Heart right ventricle (tissue), 16 donors: ENCODE data around the gene HOXD9. TPM values are rescaled to one million over a fixed set of nuclear protein-coding genes. Genes with fewer than 3 reads are reported as not detected.

ENCODE experiments used
- ATAC-seq, 8 donors: fragments of 200-7000 bp; cut with Tn5 transposase; one replicate each; pipeline ENCODE4 v1.9.1; 2020; ENCODE audit warnings: mild to moderate bottlenecking in 8 of 8, moderate library complexity in 8 of 8, moderate number of reproducible peaks in 1 of 8
- DNase-seq, 2 donors: peaks; one replicate each; pipeline ENCODE4 v3.0.0-alpha.2; 2020
- H3K27ac ChIP-seq, 10 donors: fragments of 200-600 bp; sonication (generic) in 2 of 10; one replicate each; pipeline versions ENCODE4 v1.5.0 to v1.8.0; 2020 to 2022; ENCODE audit warnings: mild to moderate bottlenecking in 3 of 10
- H3K27me3 ChIP-seq, 7 donors: fragments of 200-600 bp; one replicate each; pipeline ENCODE4 v1.8.0; 2021 to 2022; ENCODE audit warnings: mild to moderate bottlenecking in 2 of 7
- H3K36me3 ChIP-seq, 9 donors: fragments of 200-600 bp; sonication (generic) in 1 of 9; one replicate each; pipeline versions ENCODE4 v1.5.0 to v1.8.0; 2020 to 2022; ENCODE audit warnings: mild to moderate bottlenecking in 2 of 9
- H3K4me1 ChIP-seq, 9 donors: fragments of 200-600 bp; sonication (generic) in 1 of 9; one replicate each; pipeline versions ENCODE4 v1.5.0 to v1.8.0; 2020 to 2022; ENCODE audit warnings: mild to moderate bottlenecking in 4 of 9
- H3K4me3 ChIP-seq, 10 donors: fragments of 200-600 bp; sonication (generic) in 2 of 10; one replicate each; pipeline versions ENCODE4 v1.5.0 to v1.8.0; 2020 to 2022; ENCODE audit warnings: mild to moderate bottlenecking in 7 of 10, moderate library complexity in 2 of 10
- H3K9me3 ChIP-seq, 11 donors: fragments of 200-600 bp in 10 of 11; sonication (generic) in 2 of 11; one replicate each; pipeline versions ENCODE4 v1.5.0 to v1.8.0; 2013 to 2022; ENCODE audit warnings: mild to moderate bottlenecking in 2 of 11, control low read depth in 1 of 11, moderate library complexity in 1 of 11
- WGBS, 2 donors: extraction: QIAGEN DNeasy Blood & Tissue Kit; methylation state at CpG; one replicate each; pipeline ENCODE4 v1.1.7; 2013; ENCODE audit warnings: inconsistent platforms in 1 of 2; 5-methylcytosine and 5-hydroxymethylcytosine counted together
- intact Hi-C, 10 donors: fragments of 100-400 bp; cut with DNase I; formaldehyde crosslinking; loops; one replicate each; pipeline versions ENCODE4 v1.11.1 to v1.14.2; 2022
- polyA plus RNA-seq, 2 donors: library from polyadenylated mRNA; stranded (reverse); fragments of 200-250 nt; gene quantifications; one replicate each; pipeline ENCODE4 v1.2.3, GENCODE V29; 2013
- total RNA-seq, 10 donors: library from RNA; stranded (reverse); fragmentation: NEBNext Ultra II Directional in 3 of 10; extraction: Animal tissue kit (Norgen Biotek cat#: 25700) in 3 of 10; gene quantifications; one replicate each; pipeline versions ENCODE4 v1.2.1 to v1.2.4, GENCODE V29; 2021 to 2023
- TF ChIP-seq, protein P1 (sequence below), 9 donors: fragments of 200-600 bp; sonication (generic) in 2 of 9; IDR thresholded peaks; one replicate each; pipeline versions ENCODE4 v1.5.0 to v1.8.0; 2021 to 2022; ENCODE audit warnings: antibody characterized with exemption in 9 of 9, mild to moderate bottlenecking in 5 of 9, moderate library complexity in 1 of 9
- donor health status: Arrhythmogenic right ventricular cardiomyopathy.
- donor health status: ischemic (EF 13 %, LVEDD 7.1; RV severe dilation, severe dysfunction).
- donor health status: healthy with polysubstance abuse.
- donor health status: DM: no; HTN: yes; CAD: no.
- donor health status: DM: no; HTN: no; CAD: no.
- donor health status: ischemic (EF 25% LVEDD 6.9; RV normal size, moderate dysfunction).
- donor health status: ischemic (EF 25% LVEDD 5.7; RV mildly dilated, moderate dysfunction).
- donor health status: healthy.
- donor health status: DM: yes; HTN: yes; CAD: no.
- donor health status: Ischemic cardiomyopathy.
- donor health status: ischemic (EF 35%, LVEDD 5.7; RV mildly dilated, moderate dysfunction).
- donor health status: nonischemic (EF 11% LVEDD 7.7; RV severe dilation, severe dysfunction).
- donor health status: DM: yes; HTN: yes; CAD: no.
- donor health status: PGD.
- donor health status: ischemic (EF 29% LVEDD 5.4; RV normal size, mild dysfunction).
- donor health status: nonischemic (EF 23%, LVEDD 6.1; RV moderate dilation, normal function).

HOXD9 gene
- total and polyA plus RNA-seq, 12 donors, result 0.15 to 0.29 (median 0.22) TPM; not detected in 8

DNA sequence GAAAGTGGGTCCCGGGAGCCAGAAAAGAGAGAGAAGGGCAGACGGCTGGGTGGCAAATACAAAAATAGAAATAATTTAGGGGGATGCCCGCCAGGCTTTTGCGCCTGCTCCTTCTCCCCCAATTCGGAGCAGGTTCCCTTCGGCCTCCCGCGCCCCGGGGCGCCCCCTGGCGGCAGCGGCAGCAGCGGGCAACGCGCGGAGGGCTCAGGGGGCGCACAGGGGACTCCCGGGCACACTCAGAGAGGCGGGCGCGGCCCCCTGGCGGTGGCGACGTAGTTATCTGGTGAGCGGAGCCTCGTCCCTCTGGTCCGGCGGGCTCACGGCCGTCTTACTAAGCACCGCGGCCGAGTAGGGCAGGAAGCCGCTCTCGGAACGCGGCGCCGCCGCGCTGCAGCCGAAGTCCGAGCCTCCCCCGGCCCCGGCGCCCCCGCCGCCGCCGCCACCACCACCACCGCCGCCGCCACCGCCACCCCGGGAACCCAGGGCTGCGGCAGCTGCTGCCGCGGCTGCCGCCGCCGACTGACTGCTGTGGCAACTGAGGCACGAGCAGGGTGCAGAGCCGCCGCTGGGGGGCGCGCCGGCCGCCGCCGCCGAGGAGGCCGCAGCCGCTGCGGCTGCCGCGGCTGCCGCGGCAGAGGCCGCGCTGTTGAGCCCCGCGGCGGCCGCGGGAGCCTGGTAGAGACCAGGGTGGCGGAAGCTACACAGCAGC lies 42.5 kb upstream of the HOXD9 start:
- peaks cover 0 to 50% (median 12%) of the 10 kb centered on the region in 9 donors for H3K4me1 ChIP-seq
- H3K36me3 ChIP-seq, result peaks cover 0 to 3% (median 0%) of the 10 kb centered on the region in 9 donors
- H3K27me3 ChIP-seq, result peaks cover 72 to 100% (median 98%) of the 10 kb centered on the region in 7 donors
- H3K4me3 ChIP-seq, result peak overlapping the region in 4 of 10 donors; percentile 8 to 31 (median 23)
- intact Hi-C loops, result loop anchor here in 2 of 10 donors (2.0 to 5.0 kb wide), 2 partner anchors 389 to 398 kb away; no protein-coding TSS in a partner anchor
- no peak overlapping the region for H3K27ac ChIP-seq
- WGBS, 2 donors, result 1 to 3% methylated on average over 73 to 83 of the region's 86 CpGs
- H3K9me3 ChIP-seq, result peaks cover 0 to 11% (median 0%) of the 10 kb centered on the region in 11 donors
- ATAC-seq, result peak in 6 of 8 donors; percentile 33 to 80 (median 61)
- peak in 1 of 2 donors; percentile 47 for DNase-seq
- TF ChIP-seq, protein P1, sequence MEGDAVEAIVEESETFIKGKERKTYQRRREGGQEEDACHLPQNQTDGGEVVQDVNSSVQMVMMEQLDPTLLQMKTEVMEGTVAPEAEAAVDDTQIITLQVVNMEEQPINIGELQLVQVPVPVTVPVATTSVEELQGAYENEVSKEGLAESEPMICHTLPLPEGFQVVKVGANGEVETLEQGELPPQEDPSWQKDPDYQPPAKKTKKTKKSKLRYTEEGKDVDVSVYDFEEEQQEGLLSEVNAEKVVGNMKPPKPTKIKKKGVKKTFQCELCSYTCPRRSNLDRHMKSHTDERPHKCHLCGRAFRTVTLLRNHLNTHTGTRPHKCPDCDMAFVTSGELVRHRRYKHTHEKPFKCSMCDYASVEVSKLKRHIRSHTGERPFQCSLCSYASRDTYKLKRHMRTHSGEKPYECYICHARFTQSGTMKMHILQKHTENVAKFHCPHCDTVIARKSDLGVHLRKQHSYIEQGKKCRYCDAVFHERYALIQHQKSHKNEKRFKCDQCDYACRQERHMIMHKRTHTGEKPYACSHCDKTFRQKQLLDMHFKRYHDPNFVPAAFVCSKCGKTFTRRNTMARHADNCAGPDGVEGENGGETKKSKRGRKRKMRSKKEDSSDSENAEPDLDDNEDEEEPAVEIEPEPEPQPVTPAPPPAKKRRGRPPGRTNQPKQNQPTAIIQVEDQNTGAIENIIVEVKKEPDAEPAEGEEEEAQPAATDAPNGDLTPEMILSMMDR (IDR thresholded peaks at IDR 0.05), result peak; percentile 25 to 75 (median 70)

DNA sequence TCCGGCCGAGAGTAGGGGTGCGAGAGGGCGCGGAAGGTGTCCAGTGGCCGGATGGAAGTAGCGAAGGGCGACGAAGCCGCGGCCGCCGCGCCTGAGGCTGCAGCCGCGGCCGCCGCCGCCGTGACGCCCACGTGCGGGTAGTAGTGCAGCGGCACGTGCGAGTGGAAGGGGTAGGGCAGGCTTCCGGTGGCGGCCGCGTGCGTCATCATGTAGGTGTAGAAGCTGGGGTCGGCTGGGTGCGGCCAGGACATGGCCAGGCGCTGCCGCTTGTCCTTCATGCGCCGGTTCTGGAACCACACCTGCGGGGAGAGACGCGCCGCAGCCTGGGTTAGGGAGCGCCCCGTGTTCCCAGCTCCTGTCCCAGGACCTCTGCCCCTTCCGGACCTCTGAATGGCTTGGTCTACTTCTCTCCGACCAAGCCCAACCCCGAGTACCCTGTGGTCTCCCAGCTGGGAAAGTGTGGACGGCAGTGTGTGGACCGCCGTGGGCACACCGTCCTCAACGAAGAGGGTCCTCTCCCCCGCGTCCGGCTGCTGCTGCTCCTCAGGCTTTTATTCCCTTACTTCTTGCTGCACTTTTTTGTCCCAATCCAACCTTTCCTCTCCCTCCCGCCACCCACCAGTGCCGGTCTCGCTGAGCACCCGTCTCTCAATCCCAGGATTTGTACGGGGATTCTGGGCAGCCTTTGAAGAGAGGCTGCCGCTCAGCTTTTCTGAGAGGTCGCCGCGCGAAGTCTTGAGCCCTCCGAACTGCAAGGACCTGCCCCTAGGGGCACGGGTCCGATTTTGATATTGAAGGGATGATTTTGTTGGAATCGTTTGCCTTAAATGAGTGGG lies 41.8 kb upstream of the HOXD9 start:
- ATAC-seq (peak in 1 of 8 donors; percentile 49), DNase-seq (no peak)
- Histone ChIP-seq H3K4me3 (peak overlapping the region in 3 of 10 donors; percentile 7 to 31 (median 27)), H3K9me3 (peaks cover 0 to 11% (median 0%) of the 10 kb centered on the region in 11 donors), H3K27ac (no peak overlapping the region), H3K27me3 (peaks cover 79 to 100% (median 98%) of the 10 kb centered on the region in 7 donors), H3K4me1 (peaks cover 0 to 58% (median 19%) of the 10 kb centered on the region in 9 donors), H3K36me3 (peaks cover 0 to 3% (median 0%) of the 10 kb centered on the region in 9 donors)
- 4 to 6% methylated on average over 62 to 68 of the region's 68 CpGs for WGBS, 2 donors
- TF ChIP-seq, protein P1 (IDR thresholded peaks at IDR 0.05), result no peak
- intact Hi-C loops, result loop anchor here in 1 of 10 donors (5.0 kb wide), 1 partner anchor 398 kb away; no protein-coding TSS in a partner anchor

DNA sequence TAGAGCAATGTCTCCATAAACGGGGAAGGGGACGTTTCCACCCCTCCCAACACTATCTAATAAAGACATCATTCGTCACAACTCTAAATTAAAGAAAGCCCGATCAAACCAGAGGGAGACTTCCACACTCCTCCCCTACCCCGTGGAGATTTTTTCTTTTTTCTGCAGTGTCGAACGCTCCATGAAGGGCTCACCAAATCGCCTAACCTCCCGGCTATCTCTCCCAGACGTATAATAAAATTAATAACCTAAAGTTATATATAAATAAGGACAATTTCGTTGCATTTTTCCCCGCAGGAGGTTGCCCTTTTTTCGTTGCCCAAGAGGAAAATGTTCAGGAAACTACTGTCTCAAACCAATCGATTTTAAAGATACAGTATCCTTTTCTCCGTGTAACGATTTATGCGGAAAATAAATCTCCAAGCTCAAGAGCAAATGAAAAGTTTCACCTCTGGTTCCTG lies 41.1 kb upstream of the HOXD9 start:
- TF ChIP-seq, protein P1 (IDR thresholded peaks at IDR 0.05), result no peak
- Histone ChIP-seq H3K36me3 (peaks cover 0 to 3% (median 0%) of the 10 kb centered on the region in 9 donors), H3K27me3 (peaks cover 82 to 100% (median 98%) of the 10 kb centered on the region in 7 donors), H3K4me1 (peaks cover 0 to 64% (median 22%) of the 10 kb centered on the region in 9 donors), H3K9me3 (peaks cover 0 to 11% (median 0%) of the 10 kb centered on the region in 11 donors), H3K4me3 (peak overlapping the region in 1 of 10 donors; percentile 7), H3K27ac (no peak overlapping the region)
- intact Hi-C loops, result loop anchor here in 1 of 10 donors (5.0 kb wide), 1 partner anchor 399 kb away; no protein-coding TSS in a partner anchor
- ATAC-seq (no peak), DNase-seq (no peak)
- WGBS, 2 donors, result 6 to 7% methylated on average over 17 of the region's 17 CpGs
